Measurements from ENCODE around the gene LSM4.
A peak's percentile ranks its signal among the peaks of the same experiment; 100 is the strongest.

- TF ChIP-seq CTCF (conservative IDR thresholded peaks at IDR 0.05; ENCODE audit: low read depth, low read length) (peak; percentile 99), POLR2A (IDR thresholded peaks at IDR 0.05; ENCODE audit: low read depth, low read length) (no peak), RAD21 (IDR thresholded peaks at IDR 0.05; ENCODE audit: low read length) (peak; percentile 87), RCOR1 (IDR thresholded peaks at IDR 0.05; ENCODE audit: insufficient replicate concordance, low read length) (no peak), MXI1 (IDR thresholded peaks at IDR 0.05; ENCODE audit: borderline replicate concordance, low read depth, low read length) (no peak), ELK1 (IDR thresholded peaks at IDR 0.05; ENCODE audit: borderline replicate concordance, low read depth, low read length) (no peak), CHD1 (IDR thresholded peaks at IDR 0.05; ENCODE audit: low read depth, low read length) (no peak), USF2 (IDR thresholded peaks at IDR 0.05; ENCODE audit: low read depth, low read length) (no peak), NFE2L2 (IDR thresholded peaks at IDR 0.05; ENCODE audit: low read depth, low read length) (no peak), BHLHE40 (IDR thresholded peaks at IDR 0.05; ENCODE audit: low read depth, low read length) (no peak), RFX5 (IDR thresholded peaks at IDR 0.05; ENCODE audit: low read depth, low read length) (peak; percentile 61), MAZ (IDR thresholded peaks at IDR 0.05; ENCODE audit: borderline replicate concordance, low read depth, low read length) (peak; percentile 50), MAFK (IDR thresholded peaks at IDR 0.05; ENCODE audit: low read depth, low read length) (peak; percentile 66)
These were observed 5.6 kb upstream of the LSM4 start for GRCh38 chr19:18328340-18329034.

Data from IMR-90 (cell line).